ENCODE data around the gene FBXL15. TPM values are rescaled to one million over a fixed set of nuclear protein-coding genes. Genes with fewer than 3 reads are reported as not detected.

FBXL15 gene
- total and polyA plus RNA-seq, 9 of the 15 experiments (the other 6 are each of a cell fraction or from before 2014, with no cell fraction given): 0.08 to 25.9 (median 3.5) TPM

GRCh38 chr10:102381983-102382382, 38.7 kb upstream of the FBXL15 start (continued):
- no peak for TF ChIP-seq KDM5B (IDR thresholded peaks at IDR 0.05; ENCODE audit: insufficient replicate concordance, low read depth, low read length)
- no peak for TF ChIP-seq TAL1 (IDR thresholded peaks at IDR 0.05)
- TF ChIP-seq FOXK1 (CRISPR knock-in tag; IDR thresholded peaks at IDR 0.05; ENCODE audit: borderline replicate concordance): no peak
- no peak for TF ChIP-seq CHCHD3 (CRISPR knock-in tag; IDR thresholded peaks at IDR 0.05)

- Histone ChIP-seq H3K27ac (ENCODE audit: extremely low read depth, low read depth, low read length) (no peak overlapping the region), H3K36me3 (ENCODE audit: control insufficient read depth, insufficient read depth, low read length) (peaks cover 28% of the 10 kb centered on the region; the same call in 2 of the 3 replicates), H4K20me1 (replicated peaks; ENCODE audit: control insufficient read depth, insufficient read depth, low read length) (no peaks in the 10 kb centered on the region), H3K9me1 (ENCODE audit: control insufficient read depth, insufficient read depth, low read length) (no peaks in the 10 kb centered on the region), H3K79me2 (ENCODE audit: control insufficient read depth, insufficient read depth, low read length) (no peaks in the 10 kb centered on the region), H3K4me1 (replicated peaks in 1 of 2; ENCODE audit: control insufficient read depth in 2 of 2, insufficient read depth in 2 of 2, low read length in 2 of 2) (peaks cover 0 to 3% of the 10 kb centered on the region in 2 experiments; a peak in 2 of 5 replicates), H3K27me3 (ENCODE audit: control insufficient read depth in 2 of 2, insufficient read depth in 2 of 2, low read length in 2 of 2) (no peaks in the 10 kb centered on the region), H3K4me2 (ENCODE audit: insufficient read depth, low read length) (no peak overlapping the region), H2AFZ (ENCODE audit: low read depth, low read length) (no peak overlapping the region), H3K4me3 (no peak overlapping the region), H3K9me3 (replicated peaks; ENCODE audit: control insufficient read depth, insufficient read depth, low read depth, low read length) (no peaks in the 10 kb centered on the region), H3K9ac (ENCODE audit: insufficient read depth in 1 of 2, low read depth in 2 of 2, low read length in 2 of 2) (no peak overlapping the region)
- CTCF ChIA-PET (ENCODE audit: low intra/inter-chr PET ratio): no interaction called here
- intact Hi-C loops (cut with micrococcal nuclease): no loop called here
- ATAC-seq (no peak), DNase-seq (ENCODE audit: extremely low read depth in 1 of 4, low spot score in 3 of 4) (no peak), FAIRE-seq (no peak)
- POLR2A ChIA-PET: interaction anchor here (1.0 kb wide), 1 partner anchor 10 kb away, joined by 3 read pairs; no protein-coding TSS in a partner anchor
- no TSS peak for BruUV-seq (replicated peaks)
- in situ Hi-C loops (cut with MboI): loop anchor here (25.0 kb wide), 1 partner anchor 204 kb away; no protein-coding TSS in a partner anchor
- WGBS (ENCODE audit: insufficient coverage, low coverage, missing lambda C conversion rate): 0% methylated on average over 1 of the region's 8 CpGs
- no peak for TF ChIP-seq PCBP1 (IDR thresholded peaks at IDR 0.05; ENCODE audit: low read depth, low read length, poor library complexity, severe bottlenecking)
- TF ChIP-seq HMBOX1 (IDR thresholded peaks at IDR 0.05): no peak
- no peak for TF ChIP-seq KHSRP (IDR thresholded peaks at IDR 0.05)
- no peak for TF ChIP-seq ASH1L (IDR thresholded peaks at IDR 0.05; ENCODE audit: borderline replicate concordance, low read depth, partially characterized antibody)
- no peak for TF ChIP-seq KAT7 (CRISPR knock-in tag; IDR thresholded peaks at IDR 0.05; ENCODE audit: borderline replicate concordance)
- no peak for TF ChIP-seq PTTG1 (tag; IDR thresholded peaks at IDR 0.05; ENCODE audit: low read depth)
- no peak for TF ChIP-seq NRF1 (conservative IDR thresholded peaks at IDR 0.05 in 1 of 2, IDR thresholded peaks at IDR 0.05 in 1 of 2)
- TF ChIP-seq BRF1 (IDR thresholded peaks at IDR 0.05; ENCODE audit: borderline replicate concordance, extremely low read depth, insufficient read length): no peak
- TF ChIP-seq TFAP4 (CRISPR knock-in tag; IDR thresholded peaks at IDR 0.05; ENCODE audit: borderline replicate concordance): no peak
- no peak for TF ChIP-seq ESRRB (CRISPR knock-in tag; IDR thresholded peaks at IDR 0.05; ENCODE audit: borderline replicate concordance)
These were observed 37.8 kb upstream of the FBXL15 start for GRCh38 chr10:102382871-102383270.
